HG03378 (cell line): ENCODE results near the gene ERAP2.
"Not testable (repeated sequence)": the region's sequence is repeated elsewhere in the genome, so short reads cannot be mapped to it uniquely, and the experiment has no call there.

Experiments used
- ATAC-seq: cut with Tn5 transposase; IDR thresholded peaks from one replicate; pipeline ENCODE4 v1.9.1; 2021; ENCODE audit warnings: mild to moderate bottlenecking, moderate library complexity; ENCODE audit not compliant: unreplicated experiment

The ERAP2 gene

DNA sequence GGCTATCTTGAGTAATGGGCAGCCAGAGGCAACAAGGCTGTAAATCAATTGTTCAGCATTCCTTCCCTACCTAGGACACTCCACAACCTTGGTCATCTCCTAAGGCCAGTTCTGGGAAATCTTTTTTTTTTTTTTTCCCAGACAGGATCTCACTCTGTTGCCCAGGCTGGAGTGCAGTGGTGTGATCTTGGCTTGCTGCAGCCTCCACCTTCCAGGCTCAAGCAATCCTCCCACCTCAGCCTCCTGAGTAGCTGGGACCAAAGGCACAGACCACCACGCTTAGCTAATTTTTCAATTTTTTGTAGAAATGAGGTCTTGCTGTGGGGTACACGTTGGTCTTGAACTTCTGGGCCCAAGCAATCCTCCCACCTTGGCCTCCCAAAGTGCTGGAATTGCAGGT lies 54.7 kb downstream of the ERAP2 start:
- ATAC-seq = not testable (repeated sequence)

DNA sequence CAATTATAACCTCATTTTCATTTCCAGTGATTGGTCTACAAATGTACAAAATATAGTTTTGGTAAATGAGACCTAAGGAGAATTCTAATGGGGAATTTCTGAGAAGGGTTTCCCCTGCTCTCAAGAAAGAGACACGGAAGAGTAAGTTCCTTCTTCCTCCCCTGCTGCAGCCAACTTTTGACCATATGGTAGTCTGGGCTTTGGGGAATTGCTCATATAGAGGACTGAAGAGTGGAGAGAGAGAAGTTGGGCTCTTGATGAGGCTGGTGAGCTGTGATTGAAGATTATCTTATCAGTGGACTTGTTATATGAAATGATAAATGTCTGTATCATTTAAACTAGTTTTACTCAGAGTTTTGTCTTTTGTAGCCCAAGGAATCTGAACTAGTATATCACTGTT lies 55.3 kb downstream of the ERAP2 start:
- ATAC-seq = no peak

DNA sequence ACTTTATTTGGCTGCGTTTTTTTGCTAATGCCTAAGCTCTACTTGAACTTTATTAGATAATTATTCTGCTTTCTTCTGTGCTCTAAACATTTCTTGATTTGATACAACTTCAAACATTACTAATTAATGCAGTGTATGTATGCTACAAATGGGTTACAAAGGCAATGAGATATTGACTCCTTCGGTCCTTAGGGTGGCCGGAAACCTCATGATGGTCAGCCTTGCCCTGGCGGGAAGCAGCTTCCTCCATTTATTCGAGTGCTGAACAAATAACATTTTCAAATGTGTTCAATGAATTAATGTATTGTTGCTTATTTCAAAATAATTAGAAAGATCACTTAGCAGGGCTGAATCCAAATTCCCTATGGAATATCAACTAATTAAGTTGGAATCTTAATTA lies 55.7 kb downstream of the ERAP2 start:
- ATAC-seq = no peak

DNA sequence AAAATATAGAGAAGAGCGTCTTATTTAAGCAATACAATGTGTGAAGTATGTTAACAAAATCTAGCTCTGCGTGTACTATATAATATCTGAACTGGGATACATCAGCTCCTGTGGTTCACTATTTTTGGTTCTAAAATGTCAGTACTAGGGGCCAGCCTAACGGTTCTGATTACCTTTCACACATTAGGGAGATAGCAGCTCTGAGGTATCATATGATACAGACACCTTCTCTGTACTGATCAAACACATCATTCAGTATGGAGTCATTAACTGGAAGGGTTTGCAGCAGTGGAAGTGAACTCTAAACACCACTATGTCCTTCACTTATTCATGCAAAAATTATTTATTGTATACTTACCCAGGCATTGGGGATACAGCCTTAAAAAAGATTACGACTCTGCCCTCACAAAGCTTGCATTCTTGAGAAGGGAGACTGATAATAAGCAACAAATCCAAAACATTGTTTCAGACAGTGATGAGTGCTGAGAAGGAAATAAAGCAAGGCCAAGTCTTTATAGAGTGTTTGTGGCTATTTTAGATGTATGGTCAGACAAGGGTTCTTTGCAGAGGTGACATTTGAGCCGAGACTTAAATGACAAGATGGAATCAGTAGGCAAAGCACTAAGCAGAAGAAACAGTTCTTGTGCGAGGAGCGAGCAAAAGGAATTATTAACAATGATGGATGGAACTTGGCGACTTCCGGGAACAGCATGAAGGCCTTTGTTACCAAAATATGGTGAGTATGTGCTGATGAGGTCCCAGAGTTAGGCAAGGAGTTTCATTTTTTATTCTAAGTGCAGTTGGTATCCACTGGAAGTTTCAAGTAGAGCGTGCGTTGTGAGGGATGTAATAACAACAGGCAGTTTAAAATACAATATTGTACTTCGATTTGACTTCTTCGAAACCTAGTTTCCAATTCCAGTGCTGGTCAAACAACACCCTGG lies 57.7 kb downstream of the ERAP2 start:
- ATAC-seq = no peak

DNA sequence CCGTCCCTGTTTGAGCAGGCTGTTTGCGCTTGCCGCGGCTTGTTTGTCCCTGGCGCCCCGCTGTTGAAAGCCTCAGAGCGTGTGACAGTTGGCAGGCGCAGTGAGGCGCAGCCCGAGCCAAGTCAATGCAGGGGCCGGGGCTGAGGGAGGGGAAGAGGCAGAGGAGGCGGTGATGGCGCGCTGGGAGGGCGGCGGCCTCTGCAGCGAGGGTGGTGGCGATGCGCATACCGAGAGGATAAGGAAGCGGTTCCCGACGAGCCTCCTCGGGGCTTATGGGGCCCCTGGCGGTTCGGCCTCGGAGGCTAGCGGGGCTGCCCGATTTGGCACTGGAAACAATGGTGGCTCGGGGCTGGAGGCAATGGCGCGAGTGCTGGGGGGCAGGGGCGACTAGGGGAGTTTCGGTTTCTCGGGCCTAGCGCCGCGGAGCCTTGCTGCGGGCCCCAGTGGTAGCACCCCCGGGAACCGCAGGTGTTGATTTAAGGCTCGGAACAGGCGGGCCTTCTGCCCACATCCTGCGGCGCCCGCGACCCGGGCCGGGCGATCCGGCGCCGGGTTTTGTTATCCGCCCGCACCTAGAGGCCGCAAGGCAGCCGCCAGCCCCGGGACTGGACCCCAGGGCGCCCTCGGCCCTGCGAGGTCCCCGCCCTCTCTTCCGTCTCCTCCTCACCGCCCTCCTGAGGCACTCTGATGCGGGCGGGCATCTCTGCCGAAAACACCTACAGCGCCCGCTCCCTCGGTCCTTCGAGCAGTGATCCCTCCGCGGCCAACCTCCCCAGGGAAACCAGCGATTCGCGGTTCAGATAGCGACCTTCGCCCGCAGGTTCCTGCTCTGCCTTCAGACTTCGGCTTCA lies 58.6 kb downstream of the ERAP2 start:
- ATAC-seq = peak; percentile 59

DNA sequence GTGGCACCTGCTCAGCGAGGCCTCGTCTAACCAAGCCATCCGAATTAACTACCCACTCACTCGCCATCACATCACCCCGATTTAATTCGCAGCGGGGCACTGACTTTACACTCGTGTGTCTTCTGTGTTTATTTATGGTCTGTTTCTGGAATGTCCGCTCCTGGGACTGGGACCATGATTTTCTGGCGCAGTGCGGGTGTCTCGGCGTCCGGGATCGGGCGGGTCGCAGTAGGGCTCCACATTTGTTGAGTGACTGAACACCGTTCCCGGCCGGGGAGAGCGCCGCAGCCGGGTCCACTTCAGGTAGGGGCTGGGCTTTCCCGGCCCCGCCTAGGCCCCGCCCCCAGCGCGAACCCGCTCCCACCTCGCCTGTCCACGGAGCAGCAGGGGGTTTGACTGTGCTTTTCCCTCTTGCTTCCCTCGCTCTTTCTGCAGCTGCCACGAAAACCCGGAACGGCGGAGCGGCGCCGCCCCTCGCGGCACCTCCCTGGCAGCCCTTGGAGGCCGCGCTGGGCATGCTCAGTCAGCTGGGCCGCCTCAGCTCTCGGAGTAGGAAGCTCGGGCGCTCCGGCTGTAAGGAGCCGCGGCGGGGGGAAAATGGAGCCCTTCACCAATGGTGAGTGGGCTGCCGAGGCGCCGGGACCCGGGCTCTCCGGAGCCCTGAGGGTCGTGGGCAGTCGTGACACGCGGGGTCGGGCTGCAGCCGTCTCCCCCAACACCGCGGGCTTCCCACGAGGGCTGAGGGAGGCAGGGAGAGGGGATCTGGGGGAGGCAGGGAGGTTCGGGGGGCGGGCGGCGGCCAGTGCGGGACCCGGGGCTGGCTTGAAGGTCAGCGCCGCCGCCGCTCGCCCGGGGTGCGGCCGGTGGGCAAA lies 59.5 kb downstream of the ERAP2 start, which contains the start of gene LNPEP:
LNPEP (plus strand) TSS at position 522 of the 872 bp plus-strand sequence; CDS start at position 598, 76 bp downstream.
- peak; percentile 39 for ATAC-seq

DNA sequence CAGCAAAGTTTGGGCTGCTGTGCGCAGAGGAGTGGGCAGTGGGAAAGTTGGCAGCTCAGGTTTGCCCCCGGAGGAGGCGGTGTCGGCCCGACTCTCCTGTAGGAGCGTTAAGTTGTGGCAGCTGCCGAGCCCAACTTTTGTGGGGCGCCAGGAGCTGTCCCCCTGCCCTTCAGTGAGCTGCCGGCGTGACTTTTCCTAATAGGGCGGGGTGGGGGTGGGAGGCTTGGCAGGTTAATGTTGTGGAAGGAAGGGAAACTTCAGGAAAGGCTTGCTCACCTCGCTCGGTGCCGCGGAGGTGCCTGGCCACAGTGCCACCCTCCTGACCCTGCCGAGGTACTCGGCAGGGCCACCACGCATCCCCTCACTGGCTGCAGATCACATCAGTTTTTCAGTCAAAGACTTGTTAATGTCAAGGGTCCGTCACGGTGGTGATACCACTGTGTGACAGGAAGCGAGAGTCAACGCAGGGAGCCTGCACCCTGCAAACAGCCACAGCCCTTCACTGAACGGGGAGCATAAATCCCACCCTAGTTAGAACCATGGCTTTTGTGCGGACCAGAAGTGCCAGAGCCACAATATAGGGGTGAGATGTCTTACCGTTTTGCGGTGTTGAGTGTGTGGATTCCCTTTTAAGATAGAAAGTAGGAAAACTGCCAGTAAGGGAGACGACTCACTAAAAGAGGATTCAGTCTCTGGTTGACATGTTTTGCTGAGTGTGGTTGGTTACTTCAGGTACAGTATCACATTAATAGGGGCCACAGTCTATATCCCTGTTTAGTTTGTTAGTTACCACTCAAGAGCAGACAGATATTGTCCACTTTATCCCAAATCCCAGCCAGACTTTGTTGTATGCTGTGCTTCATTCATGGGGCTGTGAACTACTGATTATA lies 60.4 kb downstream of the ERAP2 start:
- ATAC-seq = peak; percentile 32

DNA sequence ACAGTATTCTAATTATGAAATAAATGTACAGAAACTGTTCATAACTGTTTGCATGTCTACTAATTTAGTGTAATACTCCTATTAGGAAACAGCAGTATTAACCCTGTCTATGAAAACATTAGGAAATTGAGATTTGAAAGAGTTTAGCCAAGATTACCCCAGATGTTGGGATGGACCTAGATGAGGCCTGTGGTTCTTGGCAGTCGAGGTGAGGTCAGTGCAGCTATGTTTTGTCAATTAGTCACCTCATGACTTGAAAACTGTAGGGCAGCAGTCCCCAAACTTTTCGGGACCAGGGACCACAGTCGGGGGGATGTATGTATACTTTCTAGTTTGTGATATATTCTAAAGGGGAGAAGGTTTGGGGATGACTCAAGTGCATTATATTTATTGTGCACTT lies 64.3 kb downstream of the ERAP2 start:
- no peak for ATAC-seq

DNA sequence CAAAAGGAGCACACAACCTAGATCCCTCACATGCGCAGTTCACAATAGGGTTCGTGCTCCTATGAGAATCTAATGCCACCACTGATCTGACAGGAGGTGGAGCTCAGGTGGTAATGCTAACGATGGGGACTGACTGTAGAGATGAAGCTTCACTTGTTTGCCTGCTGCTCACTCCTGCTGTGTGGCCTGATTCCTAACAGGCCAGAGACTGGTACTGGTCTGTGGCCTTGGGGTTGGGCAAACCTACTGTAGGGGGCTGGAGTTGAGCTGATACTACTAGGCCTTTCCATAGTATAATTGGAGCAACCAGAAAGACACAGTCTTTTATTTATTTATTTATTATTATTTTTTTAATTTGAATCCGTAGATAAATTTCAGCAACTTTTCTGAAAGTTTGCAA lies 64.8 kb downstream of the ERAP2 start:
- no peak for ATAC-seq

DNA sequence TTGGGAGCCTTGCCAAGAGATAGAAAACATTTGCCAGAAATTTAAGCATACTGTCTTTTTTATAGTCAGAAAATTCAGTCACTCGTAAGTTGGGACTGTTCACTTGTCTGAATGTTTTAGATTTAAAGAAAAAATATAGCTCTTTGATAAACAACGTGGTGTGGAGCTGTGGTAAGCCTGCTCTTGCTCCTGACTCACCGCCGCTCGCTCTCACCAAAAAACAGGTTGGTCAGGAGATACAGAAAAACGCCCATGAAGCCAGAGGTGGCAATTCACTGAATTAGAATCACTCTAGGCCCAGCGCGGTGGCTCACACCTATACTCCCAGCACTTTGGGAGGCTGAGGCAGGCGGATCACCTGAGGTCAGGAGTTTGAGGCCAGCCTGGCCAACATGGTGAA lies 65.8 kb downstream of the ERAP2 start:
- no peak for ATAC-seq

DNA sequence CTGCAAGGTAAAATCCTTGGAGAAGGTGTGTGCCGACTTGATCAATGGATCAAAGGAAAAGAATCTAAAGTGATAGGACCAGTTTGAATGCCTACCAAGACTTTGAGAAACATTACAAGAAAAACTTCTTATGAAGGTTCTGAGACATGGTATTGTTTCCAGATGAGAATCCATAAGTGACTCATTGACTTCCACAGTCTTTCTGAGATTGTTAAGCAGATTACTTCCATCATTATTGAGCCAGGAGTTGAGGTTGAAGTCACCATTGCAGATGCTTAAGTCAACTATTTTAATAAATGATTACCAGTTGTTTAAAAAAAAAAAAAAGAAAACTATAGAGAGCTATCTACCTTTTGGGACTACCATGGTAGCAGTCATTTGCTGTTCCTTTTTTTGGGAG lies 66.6 kb downstream of the ERAP2 start:
- no peak for ATAC-seq

DNA sequence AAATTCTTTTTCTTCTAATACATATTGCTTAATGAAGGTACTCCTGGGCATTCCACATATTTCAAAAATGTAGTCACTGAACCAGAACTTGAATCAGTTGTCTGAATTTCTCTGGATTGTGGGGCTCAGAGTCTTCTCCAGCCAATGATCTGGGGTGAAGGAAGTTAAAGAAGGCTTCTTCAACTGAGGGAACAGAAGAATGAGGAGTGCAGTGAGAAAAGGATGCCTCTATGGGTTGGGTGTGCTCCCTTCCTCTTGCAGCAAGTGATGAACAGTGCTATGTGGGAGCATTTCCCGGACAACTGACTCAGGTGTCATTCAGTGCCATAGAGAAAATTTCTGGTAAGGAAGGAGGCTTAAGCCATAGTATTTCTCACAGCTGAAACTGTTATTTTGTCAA lies 67.5 kb downstream of the ERAP2 start:
- ATAC-seq = no peak

DNA sequence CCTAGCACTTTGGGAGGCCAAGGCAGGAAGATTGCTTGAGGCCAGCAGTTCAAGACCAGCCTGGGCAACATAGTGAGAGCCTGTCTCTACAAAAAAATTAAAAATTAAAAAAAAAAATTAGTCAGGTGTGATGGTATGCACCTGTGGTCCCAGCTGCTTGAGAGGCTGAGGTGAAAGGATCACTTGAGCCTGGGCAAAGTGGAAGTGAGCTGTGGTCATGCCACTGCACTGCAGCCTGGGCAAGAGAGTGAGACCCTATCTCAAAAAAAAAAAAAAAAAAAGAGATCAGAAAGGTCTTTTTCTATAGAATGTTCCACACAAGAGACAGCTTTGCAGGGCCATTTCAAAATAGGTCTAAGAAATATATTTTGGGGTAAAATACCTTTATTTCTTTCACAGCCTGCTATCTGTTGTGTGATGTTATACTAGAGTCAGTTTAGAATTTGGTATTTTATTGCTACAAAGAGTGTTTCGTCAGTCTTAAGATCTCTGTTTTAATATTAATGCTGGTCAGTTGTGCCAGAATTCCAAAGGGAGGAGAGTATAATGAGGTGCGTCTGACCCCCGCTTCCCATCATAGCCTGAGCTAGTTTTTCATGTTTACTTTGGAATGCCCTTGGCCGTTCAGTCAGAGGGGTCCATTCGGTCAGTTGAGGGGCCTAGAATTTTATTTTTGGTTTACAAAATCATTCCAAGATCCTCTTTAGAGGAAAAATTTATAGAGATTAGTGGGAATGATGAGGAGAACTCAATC lies 69.0 kb downstream of the ERAP2 start:
- no peak for ATAC-seq

DNA sequence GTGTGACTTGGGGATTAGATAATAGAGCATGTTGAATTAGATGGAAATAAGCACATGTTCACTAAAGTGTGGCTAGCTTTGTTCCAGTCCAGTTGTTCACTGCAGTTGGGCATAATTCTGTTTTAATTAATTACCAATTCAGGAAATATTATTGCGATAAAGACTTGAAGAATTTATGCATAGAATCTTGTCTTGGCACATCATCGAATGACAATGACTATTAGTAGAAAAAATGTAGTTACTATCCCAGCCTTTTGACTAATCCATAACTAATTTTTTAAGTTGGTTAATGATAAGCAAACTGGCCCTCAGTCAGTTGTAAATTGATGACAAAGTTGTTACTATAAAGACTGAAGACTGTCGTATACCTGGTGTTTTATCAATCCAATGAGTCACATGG lies 70.1 kb downstream of the ERAP2 start:
- ATAC-seq = no peak

DNA sequence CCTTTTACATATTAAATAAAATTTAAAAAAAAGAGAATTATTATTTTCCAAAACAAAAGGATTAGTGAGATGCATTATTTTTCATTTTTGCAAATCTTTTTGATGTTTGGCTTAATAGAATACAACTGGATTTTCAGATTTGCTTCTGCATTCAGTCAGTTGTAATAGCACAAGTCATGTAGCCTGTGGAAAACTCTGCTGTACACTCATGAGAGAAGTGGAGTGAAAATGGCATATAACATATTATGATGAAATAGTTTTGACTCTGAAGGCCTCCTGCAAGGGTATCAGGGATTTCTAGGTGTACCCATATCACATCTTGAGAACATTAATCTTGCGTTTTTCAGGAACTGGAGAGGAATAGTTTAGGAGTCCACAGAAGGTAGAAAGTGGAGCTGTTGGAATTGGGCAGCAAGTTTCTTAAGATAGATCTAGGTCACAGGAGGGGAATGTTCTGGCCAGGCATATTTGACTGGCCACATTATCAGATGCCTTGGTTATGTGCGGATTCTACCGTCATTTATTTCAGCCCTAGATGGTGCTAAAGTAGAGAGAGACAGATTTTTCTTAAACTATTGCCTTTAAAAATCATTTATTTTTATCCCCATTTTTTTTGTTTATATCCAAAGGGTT lies 75.9 kb downstream of the ERAP2 start:
- ATAC-seq = no peak

DNA sequence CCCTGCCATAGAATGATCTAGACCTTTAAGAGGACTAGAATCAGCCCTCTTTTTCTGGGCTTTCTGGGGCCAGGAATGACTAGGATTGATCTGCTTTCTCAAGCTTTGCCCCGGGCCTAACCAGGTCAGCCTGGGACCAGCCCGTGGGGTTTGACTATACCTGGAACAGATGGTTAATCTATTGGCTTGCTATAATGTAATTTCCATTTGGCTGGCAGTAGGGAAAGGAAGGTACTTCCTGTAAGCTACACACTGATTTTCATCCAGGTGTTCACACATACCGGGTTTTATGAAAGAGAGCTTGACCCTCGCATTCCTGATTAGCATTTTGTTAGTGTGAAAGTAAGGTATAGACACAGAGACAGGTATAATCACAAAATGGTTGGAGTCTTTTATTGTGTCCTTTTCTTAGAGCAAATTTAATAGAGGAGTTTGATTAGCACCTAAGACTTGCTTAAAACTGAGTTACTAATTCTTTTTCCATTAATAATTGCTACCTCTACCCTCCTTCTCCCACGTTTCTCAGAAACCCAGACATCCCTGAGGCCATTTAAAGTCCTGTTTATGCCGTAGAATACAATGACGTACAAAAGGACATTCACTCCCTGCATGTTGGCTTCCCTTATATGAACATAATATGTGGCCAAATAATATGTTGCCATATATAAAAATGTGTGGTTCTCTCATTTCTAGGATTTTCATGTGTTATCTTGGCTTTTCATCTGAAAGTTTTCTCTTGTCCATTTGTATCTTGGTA lies 76.9 kb downstream of the ERAP2 start:
- no peak for ATAC-seq

DNA sequence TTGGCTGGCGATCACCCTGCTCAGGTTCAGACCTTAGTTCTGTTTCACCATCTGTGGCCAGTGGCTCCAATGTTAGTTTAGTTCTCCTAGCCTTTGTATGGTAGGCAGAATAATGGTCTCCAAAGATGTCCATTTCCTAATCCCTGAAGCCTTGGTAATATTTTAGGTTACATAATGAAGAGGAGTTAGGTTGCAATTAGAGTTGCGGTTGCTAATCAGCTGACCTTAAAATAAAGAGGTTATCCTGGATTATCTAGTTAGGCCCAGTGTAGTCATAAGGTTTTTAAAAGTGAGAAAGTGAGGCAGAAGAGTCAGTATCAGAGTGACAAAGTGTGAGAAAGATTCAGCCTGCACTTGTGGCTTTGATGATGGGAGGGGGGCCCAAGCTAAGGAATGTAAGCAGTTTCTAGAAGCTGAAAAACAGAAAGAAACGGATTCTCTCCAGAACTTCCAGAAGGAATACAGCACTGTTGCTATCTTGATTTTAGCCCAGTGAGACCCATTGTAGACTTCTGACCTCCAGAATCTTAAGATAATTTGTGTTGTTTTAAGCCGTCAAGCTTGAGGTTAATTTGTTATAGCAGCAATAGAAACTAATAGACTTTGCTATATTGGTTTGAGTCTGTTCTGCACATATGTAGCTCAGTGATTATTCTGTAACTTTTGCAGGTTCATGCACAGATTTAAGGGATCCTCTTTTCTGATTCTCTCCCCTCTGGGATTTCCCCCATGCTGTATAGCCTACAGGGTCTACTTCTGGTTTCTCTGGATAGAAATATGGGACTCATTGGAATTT lies 81.2 kb downstream of the ERAP2 start:
- peak; percentile 52 for ATAC-seq
